Fibroblast of skin of right biceps (primary cell): ENCODE measurements around the gene DNAJC5G.

ENCODE experiments used
- DNase-seq: peaks from one replicate; pipeline ENCODE4 v3.0.0-alpha.2; 2013

DNAJC5G gene, protein sequence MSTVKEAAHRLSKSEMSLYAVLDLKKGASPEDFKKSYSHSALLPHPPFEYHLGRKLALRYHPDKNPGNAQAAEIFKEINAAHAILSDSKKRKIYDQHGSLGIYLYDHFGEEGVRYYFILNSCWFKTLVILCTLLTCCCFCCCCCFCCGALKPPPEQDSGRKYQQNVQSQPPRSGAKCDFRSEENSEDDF

GRCh38 chr2:27275211-27276150, at the start of gene DNAJC5G:
TSS of gene DNAJC5G (plus strand) at chr2:27275433. CDS start at chr2:27276729, 1,296 bp downstream.
- DNase-seq: no peak

GRCh38 chr2:27225526-27225925, 49.7 kb upstream of the DNAJC5G start:
- no peak for DNase-seq

DNA sequence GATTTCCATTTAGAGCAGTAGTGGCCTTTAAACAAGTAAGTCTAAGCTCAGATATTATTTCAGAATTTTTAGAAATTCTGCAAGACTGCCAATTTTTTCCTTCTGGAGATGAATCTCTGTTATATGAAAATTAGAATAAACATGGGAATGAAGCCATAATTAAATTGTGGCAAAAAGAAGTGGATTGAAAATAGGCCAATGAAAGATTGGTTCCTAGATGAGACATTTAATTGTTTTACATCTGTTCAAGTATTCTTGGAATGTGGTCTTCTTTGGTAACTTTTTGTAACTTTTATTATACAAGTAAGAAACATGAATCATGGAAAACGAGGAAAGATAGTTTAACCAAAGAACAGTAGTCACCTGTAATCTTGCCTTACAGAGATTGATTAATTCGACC, 47.7 kb upstream of the DNAJC5G start:
- DNase-seq: no peak

DNA sequence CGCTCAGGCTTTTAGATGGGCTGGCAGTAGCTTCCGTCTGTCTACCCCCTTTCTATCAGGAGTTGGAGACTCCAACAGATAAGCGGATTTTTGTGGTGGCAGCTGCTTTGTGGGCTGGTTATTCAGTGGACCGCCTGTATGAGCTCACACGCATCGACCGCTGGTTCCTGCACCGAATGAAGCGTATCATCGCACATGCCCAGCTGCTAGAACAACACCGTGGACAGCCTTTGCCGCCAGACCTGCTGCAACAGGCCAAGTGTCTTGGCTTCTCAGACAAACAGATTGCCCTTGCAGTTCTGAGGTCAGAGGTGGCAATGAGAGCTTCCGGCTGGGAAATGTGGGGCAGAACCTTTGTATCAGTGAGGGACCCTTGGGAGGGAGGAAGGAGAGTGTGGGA, 43.3 kb upstream of the DNAJC5G start:
- no peak for DNase-seq

DNA sequence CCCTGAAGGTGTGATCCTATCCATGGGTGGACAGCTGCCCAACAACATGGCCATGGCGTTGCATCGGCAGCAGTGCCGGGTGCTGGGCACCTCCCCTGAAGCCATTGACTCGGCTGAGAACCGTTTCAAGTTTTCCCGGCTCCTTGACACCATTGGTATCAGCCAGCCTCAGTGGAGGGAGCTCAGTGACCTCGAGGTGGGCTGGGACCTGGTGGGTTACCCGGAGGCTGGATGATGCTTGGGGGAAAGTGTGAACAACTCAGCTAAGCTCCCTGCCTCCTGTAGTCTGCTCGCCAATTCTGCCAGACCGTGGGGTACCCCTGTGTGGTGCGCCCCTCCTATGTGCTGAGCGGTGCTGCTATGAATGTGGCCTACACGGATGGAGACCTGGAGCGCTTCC, 41.9 kb upstream of the DNAJC5G start:
- no peak for DNase-seq

DNA sequence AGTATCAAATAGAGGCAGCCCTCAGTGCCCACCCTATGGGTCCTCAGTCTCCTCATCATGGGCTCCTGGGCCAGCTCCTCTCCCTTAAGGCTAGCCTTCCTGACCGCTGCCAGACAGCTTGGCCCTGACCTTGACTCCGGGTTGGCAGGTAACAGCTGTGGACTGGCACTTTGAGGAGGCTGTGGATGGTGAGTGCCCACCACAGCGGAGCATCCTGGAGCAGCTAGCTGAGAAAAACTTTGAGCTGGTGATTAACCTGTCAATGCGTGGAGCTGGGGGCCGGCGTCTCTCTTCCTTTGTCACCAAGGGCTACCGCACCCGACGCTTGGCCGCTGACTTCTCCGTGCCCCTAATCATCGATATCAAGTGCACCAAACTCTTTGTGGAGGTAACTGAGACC, 39.1 kb upstream of the DNAJC5G start:
- DNase-seq: no peak

- DNase-seq: no peak
Measured at GRCh38 chr2:27236626-27237025, 38.6 kb upstream of the DNAJC5G start.

- DNase-seq: no peak
Measured at GRCh38 chr2:27237341-27237945, 37.8 kb upstream of the DNAJC5G start.

GRCh38 chr2:27238976-27239375, 36.3 kb upstream of the DNAJC5G start:
- no peak for DNase-seq

GRCh38 chr2:27240406-27240805, 34.8 kb upstream of the DNAJC5G start:
- DNase-seq: no peak

- DNase-seq: no peak
Measured at GRCh38 chr2:27241761-27242613, 33.2 kb upstream of the DNAJC5G start.

DNA sequence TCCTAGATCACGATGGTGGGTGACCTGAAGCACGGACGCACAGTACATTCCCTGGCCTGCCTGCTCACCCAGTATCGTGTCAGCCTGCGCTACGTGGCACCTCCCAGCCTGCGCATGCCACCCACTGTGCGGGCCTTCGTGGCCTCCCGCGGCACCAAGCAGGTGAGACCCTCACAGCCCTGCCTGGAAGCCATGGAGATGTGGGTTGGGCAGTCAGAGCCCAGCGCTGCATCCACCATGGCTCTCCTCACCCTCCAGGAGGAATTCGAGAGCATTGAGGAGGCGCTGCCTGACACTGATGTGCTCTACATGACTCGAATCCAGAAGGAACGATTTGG, 32.6 kb upstream of the DNAJC5G start:
- no peak for DNase-seq

DNA sequence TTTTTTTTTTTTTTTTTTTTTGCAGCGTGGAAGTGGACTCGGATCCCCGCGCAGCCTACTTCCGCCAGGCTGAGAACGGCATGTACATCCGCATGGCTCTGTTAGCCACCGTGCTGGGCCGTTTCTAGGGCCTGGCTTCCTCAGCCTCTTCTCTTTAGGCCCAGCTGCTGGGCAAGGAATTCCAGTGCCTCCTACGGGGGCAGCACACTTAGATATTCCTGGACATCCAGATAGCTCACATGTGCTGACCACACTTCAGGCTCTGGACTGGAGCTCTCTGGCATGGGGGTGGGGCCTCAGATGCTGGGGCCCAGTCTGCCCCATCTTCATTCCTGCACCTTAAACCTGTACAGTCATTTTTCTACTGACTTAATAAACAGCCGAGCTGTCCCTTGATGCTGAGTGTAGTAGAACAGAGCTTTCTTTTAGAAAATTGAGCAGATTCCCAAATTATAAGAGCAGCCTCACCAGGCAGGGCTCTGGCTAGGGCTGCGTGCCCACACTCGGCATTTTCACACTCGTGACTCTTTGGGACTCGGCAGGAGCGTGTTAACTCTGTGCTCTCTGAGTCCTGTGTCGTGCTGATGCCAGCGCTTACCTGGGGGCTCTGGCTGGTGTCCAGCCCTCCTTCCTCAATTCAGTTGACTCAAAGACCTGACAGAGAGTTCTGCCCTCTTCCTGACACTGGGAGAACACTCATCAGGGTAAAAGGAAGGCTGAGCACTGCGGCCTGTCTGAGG, 31.7 kb upstream of the DNAJC5G start:
- DNase-seq: no peak

- no peak for DNase-seq
Measured at GRCh38 chr2:27245116-27245515, 30.1 kb upstream of the DNAJC5G start.

GRCh38 chr2:27245626-27246025, 29.6 kb upstream of the DNAJC5G start:
- no peak for DNase-seq

- no peak for DNase-seq
Measured at GRCh38 chr2:27247893-27248292, 27.3 kb upstream of the DNAJC5G start.

DNA sequence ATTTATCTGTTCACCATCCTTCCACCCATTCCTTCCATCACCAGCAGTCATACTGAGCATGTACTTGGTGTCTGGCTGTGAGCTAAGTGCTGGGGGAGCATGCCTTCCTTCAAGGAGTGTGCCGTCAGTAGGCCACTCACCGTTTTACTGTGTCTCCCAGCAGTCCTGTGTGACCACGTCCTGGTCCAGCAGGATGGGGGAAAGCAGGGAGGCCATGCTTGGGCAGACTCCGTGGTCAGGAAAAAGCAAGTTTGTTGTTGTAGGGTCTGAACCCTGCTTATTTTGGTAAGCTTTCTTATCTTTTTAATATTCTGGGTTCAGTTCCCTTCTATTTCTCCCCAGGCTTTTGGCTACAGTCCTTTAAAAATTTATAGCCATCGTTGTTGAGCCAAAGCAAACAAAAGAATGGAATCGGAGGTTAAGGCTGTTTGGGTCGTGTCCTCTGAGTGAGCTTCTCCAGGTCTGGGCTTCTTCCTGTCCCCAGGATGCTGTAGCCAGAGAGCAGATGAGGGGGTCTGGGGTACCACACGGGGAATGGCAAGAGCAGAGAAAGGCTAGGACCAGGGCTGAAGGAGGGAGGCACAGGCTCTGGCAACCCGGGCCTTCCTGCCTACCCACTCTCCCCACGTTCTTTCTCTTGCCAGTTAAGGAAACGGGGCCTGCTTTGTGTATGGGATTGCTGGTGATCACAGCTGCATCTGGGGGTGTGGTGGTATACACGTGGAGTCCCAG, 25.9 kb upstream of the DNAJC5G start:
- peak; percentile 35 for DNase-seq

DNA sequence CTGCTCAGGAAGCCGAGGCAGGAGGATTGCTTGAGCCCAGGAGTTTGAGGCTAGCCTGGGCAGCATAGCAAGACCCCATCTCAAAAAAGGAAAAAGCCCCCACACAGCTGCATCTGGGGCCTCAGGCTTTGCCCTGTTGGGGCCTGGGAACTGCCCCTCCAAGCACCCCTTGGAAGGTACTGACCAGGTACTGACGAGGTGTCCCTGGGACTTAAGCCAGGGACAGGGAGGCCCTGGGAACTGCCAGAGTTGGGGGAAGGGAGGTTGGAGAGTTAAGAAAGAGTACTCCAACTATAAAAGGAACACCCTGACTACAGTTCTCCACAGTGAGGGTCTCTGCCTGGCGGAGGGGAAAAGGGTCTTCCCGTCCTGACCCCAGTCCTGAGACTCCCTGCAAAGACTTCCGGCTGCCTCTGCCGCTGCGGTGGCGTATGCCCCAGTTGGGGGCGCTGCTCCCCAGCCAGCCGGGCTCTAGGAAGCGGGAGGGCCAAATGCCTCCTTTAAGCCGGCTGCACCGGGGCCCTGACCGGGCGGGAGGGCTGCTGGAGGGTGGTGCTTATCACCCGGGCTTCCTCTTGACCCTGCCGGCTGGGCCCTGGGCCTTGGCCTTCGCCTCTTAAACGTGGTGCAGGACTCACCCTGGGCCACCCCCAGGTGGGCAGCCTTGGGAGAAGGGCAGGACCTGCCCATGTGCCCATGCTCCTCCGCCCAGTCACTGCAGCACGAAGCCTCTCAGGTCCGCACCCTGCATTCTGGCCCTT, 25.2 kb upstream of the DNAJC5G start:
- DNase-seq: peak; percentile 38

- no peak for DNase-seq
Measured at GRCh38 chr2:27250652-27251379, 24.4 kb upstream of the DNAJC5G start.

DNA sequence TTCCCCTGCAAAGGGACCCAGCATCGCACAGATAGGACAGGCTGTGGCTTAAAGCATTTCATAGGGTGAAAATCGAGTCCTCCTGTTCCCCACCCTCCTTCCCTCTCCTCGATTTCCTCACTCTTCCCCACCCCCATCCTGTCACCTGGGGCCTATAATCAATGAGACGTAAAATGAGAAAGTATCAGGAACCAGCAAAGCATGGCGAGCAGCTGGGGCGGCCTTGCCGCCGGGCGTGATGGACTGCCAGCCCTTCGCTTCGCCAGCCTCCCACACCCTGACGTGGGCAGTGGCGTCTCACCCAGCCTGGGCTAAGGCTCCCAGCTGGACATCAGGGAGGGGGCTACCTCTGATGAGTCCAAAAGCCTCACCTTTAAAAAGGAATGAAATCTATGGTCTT, 23.5 kb upstream of the DNAJC5G start:
- DNase-seq: no peak
